T-helper 22 cell (primary cell): ENCODE data around the gene AAR2.

Source experiments
- DNase-seq: peaks from one replicate; pipeline ENCODE4 v3.0.0-alpha.2; 2020; ENCODE audit warnings: low read depth

The AAR2 gene

GRCh38 chr20:36279776-36280175, 43.5 kb downstream of the AAR2 start:
- no peak for DNase-seq

GRCh38 chr20:36281785-36282380, 45.6 kb downstream of the AAR2 start:
- no peak for DNase-seq

- DNase-seq, result no peak
These were observed 48.5 kb downstream of the AAR2 start for GRCh38 chr20:36284751-36285150.

- no peak for DNase-seq
These were observed 49.6 kb downstream of the AAR2 start for GRCh38 chr20:36285746-36286447.

GRCh38 chr20:36297656-36298055, 61.4 kb downstream of the AAR2 start:
- no peak for DNase-seq

- DNase-seq, result no peak
These were observed 61.8 kb downstream of the AAR2 start for GRCh38 chr20:36298061-36298460.

GRCh38 chr20:36298795-36299339, 62.6 kb downstream of the AAR2 start:
- DNase-seq, result no peak

GRCh38 chr20:36299459-36299858, 63.2 kb downstream of the AAR2 start:
- DNase-seq, result no peak

- no peak for DNase-seq
These were observed 65.3 kb downstream of the AAR2 start for GRCh38 chr20:36301359-36302119.

- DNase-seq, result no peak
These were observed 66.8 kb downstream of the AAR2 start for GRCh38 chr20:36303020-36303595.

- no peak for DNase-seq
These were observed 67.6 kb downstream of the AAR2 start for GRCh38 chr20:36303831-36304230.

- DNase-seq, result no peak
These were observed 68.7 kb downstream of the AAR2 start for GRCh38 chr20:36304786-36305495.

- DNase-seq, result no peak
These were observed 69.6 kb downstream of the AAR2 start, which contains the start of gene DLGAP4 for GRCh38 chr20:36305602-36306551. DLGAP4 (plus strand) TSS chr20:36306339; CDS start chr20:36431718, 125,379 bp downstream.
